GM18507 (cell line): ENCODE data around the gene RAB31.

Source experiments
- DNase-seq: peaks from one replicate; pipeline ENCODE4 v3.0.0; 2011; ENCODE audit warnings: low read depth; ENCODE audit not compliant: insufficient read length; ENCODE audit errors: extremely low spot score
- FAIRE-seq: peaks from 2 replicates; lab custom pipeline; 2011; peaks lifted over from hg19 to GRCh38; lab: Jason Lieb, UNC

The RAB31 gene

DNA sequence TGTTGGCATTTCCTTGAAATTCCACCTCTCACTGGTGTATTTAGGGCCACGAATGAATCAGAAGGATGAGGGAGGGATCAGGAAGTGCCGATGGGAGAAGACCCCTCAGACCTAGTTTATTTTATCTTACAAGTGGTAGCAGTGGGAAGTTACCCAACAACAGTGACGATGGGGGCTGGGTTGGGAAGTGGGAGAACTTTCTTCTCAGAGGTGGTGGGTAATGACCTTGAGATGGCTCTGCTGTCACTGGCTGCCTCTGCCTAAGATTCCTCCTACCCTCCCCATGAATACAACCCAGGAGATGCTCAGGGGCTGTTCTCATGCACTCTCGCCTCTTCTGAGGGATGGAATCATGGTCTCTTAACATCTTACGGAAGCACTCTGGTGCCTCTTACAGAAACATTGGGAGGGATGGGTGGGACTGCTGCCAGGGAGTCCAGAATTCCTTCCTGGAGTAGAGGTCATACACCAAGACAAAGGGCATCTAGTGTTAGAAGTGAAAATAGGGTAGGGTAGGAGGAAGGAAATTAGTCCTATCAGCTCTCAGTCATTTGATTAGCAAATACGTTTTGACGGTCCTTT, 119.2 kb downstream of the RAB31 start:
- no peak for FAIRE-seq
- no peak for DNase-seq

DNA sequence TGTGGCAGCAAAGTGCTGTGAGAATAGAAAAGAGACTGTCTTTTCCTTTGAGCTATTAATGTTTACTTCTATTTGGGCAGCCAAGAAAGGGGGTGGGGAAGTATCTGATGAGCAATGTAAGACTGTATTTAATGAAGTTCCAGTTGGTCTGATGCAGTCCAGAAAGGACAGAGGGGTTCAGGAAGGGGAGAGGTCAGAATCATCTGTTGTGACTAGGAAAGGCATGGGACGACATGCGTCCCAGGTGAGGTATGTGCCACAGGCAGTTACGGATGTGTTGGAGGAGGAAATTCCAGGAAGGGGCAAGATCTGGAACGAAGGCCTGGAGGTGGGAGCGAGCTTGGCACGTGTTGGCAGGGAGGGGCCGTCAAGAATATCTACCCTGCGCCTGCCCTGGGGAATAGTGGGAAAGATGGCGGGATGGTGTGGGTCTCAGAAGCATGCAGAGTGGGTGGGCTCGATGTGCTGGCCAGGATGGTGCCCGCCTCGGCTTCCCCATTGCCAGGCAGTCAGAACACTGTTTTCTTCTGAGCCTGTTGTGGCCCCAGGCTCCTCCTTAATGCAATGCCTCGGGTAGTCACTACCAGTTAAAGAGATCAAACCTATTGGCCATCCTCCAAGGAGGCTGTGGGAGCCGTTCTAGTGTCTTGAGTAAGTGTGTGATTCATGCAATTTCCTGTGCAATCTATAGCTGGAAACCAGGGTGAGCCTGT, 119.8 kb downstream of the RAB31 start:
- FAIRE-seq (no peak), DNase-seq (no peak)

DNA sequence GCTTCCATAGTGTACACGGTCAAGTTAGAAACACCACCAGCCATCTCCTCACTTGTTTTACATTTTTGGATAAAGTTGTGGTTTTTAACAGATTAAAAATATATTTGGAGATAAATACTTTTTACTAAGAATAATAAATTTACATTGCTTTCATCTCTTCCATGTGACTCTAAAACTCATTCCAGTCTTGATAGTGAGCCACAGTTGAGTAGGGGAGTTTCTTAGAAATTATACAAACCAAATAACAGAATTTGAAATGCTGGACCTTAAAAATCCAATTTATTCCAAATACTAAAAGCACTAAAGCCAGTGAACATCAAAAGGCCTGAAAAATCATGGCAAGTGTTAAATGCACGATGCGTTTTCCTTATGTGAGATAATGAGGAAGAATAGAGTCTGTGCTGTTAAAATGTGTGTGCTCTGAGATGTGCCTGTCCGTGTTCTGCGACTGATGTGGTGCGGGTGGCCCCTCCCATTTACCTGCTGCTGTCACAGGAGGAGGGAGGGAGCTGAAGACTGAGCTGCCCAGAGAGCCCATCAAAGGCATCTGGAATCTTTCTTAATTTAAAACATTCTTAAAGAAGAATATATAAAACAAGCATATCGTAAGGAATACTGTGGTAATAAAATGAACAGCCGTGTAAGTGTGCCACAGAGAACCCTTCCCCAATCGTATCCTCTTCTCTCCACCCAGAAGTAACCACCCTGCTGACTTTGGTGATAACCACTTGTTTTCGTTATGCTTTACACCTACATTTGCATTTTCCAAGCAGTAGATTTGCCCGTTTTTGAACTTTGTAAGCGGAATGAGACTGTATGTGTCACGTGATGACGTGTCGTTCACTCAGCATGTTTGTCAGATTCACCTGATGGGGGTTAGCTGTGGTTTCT, 120.7 kb downstream of the RAB31 start:
- FAIRE-seq (no peak), DNase-seq (no peak)

DNA sequence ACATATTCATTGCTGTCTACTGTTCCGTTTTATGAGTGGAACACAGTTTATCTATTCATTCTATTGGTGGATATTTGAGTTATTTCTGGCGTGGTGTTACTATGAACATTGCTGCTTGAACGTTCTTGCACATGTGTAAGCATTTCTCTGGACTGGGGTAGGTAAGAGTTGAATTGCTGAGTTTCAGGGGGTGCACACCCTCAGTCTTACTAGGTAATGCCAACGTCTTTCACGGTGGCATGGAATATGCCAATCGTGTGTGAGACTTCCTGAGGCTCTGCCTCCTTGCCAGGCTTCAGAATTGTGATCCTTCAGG, 121.3 kb downstream of the RAB31 start:
- DNase-seq, result no peak
- no peak for FAIRE-seq

DNA sequence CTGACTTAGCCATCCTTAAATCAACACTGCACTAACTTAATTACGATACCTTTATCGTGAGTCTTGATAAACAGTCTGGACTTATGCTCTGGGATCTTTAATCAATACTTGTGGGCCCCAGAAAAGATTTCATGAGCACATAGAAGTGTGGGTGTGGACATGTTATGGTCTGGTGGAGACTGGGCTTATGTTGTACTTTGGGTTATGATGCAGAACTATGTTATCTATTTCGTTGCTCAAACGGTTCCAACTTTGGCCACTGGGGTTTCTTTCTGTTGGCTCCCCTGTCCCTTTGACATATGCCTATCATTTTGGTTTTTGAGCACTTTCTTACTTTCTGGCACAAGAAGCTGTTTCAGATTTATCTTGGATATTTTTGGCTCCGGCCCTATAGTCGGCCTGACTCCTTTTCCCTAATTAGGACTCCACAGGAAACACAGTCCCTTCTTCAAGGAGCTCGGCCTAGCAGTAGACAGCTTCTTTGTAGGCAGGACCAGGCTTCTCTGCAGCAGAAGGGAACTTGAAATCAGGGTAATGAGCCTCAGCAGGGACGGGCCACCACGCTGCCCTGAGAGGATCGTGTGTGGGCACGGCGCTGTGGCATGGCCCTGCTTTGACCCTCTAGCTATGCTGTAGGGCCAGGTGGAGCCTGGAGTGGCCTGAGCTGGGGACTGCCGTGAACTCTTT, 123.1 kb downstream of the RAB31 start:
- DNase-seq, result no peak
- FAIRE-seq, result no peak

DNA sequence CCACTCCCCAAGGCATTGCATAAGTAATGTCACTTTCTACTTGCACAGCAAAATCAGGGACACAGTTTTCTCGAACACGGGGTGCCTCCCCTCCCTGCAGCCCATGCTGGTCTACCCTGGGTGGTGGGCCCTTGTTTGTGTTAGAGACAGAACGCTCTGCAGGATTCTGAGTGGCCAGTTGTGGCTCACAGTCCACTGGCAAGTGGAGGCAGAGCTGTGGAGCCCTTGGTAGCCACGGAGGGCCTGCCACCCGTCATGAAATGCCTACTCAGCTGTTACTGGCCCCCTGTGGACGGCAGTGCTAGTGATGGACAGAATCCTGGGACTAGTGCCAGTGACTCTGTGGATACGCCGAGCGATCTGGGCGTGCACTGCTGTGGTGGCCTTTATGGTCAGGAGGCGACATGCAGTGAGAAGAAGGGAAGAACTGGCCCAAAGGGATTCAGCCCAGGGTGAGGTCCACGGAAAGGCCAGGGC, 123.7 kb downstream of the RAB31 start:
- FAIRE-seq (no peak), DNase-seq (no peak)

DNA sequence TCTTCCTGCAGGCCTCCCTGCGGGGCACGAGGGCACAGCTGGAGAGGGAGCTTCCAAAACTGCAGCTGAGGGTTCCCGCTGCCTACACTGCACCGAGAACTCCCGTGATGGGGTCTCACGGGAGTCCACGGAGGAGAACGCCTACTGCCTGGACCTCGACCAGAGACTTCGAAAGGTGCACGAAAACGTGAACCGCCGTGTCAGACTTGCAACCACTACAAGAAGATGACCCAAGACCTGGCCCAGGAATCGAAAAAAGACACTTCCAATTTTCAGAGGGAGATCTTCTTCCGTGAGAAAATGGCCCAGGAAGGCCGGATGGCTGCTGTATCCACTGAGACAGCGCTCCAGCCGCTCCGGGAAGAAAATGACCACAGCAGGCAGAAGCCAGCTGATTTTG, 124.8 kb downstream of the RAB31 start:
- DNase-seq (no peak), FAIRE-seq (no peak)

DNA sequence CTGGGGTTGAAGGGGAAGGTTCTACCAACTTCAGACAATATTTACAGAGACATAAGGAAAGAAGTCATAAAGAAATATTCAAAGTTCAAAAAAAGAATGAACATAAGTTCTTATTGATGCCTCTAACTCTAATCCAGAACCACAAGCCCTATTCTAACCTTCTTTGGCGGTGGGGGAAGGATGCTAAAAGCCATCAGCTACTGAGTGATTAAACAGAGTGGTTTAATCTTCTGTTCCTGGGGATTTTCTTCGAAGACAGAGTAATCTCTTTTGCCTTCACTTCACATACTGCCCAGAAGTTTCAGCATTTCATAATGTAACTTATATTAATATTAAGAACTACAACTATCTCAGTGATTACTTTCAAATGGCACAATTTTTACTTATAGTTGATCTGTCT, 126.5 kb downstream of the RAB31 start:
- DNase-seq (no peak), FAIRE-seq (no peak)

DNA sequence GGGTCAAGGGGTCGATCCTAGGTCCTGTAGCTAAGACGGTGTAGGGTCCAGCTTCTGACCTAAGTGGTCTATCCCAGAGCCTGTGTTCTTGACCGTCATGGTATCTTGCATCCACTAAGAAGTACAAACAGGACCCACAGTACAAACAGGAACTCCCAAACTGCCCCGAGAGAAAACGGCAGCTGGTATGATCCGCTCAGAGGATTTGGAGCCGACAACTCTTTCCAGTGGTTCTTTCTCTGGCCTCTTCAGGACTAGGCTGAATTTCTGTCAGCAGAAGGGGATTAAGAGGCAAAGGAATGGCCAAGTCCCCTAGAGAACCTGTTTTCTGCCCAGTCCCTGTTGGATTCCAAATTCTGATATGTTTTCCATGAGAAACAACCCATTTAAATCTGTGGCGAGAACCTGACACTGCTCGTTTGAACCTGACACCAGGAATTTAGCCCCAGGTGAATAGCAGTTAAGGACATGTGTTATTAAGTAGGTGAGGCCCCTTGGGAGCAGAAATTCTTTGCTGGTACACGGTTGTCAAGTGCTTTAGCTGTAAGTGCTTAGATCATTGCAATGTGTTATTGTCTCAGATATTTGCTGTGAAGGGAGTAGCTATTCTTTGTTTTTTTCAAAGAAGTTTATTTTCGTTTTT, 127.1 kb downstream of the RAB31 start:
- no peak for FAIRE-seq
- DNase-seq, result no peak

DNA sequence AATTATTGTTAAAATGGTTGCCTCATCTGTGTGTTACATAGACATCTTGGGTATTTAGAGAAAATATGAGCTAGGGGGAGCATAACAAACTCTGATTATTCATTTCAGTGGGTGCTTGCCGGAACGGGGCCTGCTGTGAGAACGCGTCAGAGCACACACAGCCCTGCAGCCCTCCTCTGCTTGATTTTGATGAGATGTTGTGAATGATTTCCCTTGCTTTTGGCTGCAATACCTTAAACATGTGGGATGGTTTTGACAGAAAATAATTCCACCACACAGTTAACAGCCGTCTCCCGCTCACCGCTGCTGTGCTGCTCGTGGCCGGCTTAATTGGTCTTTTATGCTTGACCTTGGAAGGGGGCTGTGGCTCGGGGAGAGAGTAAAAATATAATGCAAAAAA, 127.7 kb downstream of the RAB31 start:
- DNase-seq (no peak), FAIRE-seq (no peak)

DNA sequence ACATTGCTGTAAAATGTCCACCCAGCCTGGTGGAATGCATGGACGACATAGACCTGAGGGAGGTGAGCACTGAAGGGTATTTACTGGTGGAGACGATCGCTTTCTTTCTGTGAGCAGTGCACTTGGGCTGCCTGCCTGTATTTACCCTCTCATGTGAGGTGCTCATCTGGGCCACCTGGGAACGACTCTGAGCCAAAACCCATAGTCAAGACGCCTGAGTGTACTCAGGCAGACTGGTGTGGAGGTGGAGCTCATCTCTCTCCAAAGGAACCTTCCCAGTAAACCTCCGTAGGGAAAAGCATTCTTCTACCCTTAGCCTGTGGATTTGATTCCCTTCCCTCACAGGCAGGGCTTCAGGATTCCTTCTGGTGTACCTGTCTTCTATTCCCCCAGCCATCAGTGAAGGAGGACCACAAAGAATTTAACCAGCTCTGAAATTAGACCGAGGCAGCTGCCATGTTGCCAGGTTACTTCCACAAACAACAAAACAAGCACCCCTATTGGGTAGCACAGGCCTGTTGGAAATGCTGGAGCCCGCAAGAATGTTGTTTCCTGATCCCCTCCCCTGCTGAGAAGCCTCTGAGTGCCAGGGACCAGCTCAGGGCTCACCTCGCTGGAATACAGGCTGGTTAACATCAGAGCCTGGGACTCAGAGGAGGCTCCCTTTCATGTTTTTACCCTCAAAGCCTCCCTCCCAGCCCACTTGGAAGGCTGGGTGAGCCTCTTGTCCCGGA, 130.2 kb downstream of the RAB31 start:
- FAIRE-seq, result no peak
- DNase-seq, result no peak

DNA sequence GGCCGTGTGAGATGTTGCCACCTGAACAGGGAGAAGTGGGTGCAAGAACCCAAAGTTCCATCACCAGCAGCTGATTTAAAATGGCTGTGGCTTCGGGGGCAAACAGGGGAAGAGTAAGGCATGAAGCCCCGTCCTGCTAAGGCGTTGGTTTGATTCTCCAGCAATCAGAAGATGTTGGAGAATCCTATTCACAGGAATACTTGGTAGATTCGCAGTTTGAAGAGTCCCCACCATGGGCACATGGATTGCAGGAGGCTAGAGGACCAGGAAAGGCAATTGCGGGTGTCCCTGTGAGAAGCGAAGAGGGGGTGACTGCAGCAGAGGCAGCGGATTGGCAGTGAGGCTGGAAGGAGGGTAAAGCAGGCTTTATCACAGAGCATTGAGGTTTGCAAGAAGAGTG, 131.1 kb downstream of the RAB31 start:
- FAIRE-seq, result no peak
- no peak for DNase-seq

DNA sequence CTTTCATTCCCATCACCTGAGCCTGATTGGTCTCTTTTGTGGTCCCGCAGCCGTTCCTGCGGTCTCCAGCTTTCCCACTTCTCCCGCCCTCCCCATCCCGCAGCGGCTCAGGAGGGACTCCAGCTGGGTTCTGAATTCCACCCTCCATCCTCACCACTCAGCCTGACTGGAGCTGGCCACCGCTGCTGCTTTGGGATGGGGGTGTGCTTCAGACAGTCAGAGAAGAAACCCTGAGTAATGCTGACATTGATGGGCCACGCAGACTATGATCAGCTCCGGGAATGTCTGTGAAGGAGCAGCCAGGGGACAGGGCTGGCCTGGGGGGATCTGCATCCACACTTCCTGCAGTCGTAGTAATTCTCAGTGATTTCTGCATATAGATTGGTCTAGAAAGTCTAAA, 131.8 kb downstream of the RAB31 start:
- DNase-seq, result no peak
- no peak for FAIRE-seq

DNA sequence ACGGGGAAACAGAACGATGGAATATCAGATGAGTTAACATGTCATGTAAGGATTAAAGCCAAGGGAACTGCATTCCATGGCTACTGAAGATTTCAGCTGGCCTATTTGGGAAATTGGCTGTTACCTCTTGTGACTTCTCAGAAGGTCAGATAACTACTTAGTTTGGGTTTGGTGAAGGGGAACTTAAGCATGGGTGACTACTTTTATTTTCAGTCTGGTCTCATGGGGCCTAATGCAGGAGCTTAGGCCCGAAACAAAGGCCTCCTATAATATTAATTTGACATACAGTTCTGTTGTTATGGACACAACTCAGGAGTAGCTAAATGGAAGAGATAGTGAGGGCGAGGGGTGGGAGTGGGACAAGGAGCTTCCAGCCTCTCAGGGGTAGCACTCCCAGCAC, 133.7 kb downstream of the RAB31 start:
- FAIRE-seq (no peak), DNase-seq (no peak)

DNA sequence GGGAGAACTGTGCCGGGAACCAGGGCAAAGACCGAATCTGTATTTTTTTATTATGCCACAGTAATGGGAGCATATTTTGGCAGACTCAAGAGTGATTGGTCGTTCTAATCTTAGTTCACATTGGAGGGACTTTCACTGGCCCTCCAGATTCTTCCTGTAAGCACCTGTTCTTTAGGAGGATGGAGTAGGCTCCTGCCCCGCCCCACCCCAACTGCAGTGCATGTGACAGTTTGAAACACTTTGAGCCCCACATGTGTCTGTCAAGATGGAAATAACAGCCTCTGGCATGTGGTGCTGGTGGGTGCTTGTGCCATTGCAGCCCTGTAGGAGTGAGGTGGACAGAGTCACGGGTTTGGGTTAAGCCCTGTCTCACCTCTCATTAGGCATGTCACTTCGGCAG, 134.3 kb downstream of the RAB31 start:
- no peak for FAIRE-seq
- DNase-seq, result no peak

DNA sequence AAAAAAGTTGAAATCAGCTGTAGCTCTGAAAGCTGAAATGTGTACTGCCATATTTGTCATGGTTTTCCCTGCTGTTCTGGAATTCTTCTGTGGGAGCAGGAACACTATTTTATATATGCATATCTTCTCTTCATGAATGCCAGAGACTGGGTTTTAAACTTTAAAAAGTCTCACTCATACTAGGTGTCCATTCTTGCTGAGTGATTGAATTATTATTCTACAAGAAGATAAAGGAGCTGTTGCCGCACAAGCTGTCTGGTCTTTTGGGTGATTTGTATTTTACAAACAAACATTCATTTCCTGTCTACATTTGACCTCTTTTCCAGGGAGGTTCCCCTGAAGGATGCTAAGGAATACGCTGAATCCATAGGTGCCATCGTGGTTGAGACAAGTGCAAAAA, 137.2 kb downstream of the RAB31 start:
- DNase-seq, result no peak
- FAIRE-seq, result no peak

DNA sequence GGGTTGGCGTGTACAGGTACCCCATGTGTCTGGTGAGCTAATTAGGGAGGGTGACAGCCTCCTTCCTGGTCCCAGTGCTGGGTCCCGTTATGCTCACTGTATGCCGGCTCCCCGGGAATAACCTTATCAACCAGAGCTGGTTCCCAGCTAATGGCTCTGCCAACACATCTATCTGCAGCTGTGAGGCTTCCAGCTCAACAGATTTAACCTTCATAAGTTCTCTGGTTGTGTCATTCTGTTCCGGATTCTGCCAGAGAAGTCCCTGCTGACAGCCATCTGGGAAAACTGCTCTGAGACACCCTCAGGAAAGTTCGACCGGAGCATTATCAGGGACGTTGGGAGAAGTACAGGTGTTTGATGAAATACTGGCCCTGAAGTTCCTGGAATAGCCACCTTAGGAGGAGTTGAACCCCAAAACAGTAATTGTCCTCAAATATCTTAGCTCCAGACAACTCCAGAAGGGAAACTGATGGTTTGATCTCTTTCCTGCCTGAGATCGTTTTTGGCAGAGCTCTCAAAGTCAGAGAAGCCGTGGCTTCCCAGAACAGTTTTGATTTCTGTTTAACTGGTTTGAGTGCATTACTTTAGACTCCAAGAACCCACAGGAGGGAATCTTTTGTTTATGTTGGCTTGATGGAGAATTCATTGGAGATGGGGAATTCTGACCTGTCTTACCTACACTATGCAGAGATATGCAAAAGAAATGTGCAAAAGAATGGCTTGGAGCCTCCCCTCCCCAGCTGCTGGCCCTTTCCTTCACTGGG, 138.2 kb downstream of the RAB31 start:
- FAIRE-seq (no peak), DNase-seq (no peak)

DNA sequence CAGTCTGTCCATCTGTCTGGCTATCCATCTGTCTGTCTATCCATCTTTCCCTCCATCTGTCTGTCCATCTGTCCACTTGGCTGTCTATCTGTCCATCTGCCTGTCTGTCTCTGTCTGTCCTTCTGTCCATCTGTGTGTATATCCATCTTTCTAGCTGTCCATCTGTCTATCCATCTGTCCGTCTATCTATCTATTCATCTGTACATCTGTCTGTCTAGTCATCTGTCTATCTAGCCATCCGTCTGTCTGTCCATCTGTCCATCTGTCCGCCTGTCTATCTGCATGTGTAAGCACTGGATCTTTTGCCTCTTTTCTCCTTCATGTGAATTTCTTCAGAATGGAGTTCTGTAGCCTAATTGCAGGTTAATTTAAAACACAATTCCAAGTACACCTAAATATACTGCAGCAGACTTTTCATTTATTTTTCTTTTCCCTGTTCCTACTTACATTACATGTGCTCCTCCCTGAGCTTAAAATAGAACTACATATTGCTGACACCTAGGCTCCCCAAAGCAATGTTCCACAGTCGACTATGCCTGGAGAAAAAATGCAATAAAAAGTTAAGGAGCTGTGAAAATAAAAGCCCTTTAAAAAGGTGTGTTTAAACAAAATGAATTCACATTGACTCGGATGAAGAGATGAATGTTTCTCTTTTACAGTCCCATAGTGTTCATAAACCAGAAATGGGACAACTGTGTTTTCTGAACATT, 140.2 kb downstream of the RAB31 start:
- FAIRE-seq, result no peak
- DNase-seq, result no peak
